NCI-H774 (cell line): ENCODE measurements around the gene GRAMD1B.

Source experiments
- DNase-seq: peaks from one replicate; lab custom pipeline; 2025; lab: John Stamatoyannopoulos, UW

GRAMD1B gene

DNA sequence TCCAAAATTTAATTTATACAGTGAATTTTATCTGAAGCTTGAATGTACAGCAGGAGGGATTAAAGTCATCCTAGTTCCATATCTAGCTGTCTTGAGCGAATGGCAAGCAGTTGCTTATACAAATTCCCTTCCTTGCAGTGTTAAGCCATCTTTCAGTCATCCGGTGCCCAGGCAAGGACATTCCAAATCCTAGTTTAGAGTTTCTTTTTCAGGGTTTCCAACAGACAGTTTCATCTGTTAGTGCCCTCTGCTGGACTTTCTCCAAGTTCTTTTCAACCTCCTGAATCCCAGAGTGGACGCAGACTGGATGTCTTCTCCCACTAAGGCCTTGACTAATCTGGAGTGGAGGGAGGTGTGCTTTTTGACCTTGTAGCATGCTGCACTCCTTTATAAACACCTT is 45.4 kb downstream of the GRAMD1B start:
- DNase-seq, result peak; percentile 13

DNA sequence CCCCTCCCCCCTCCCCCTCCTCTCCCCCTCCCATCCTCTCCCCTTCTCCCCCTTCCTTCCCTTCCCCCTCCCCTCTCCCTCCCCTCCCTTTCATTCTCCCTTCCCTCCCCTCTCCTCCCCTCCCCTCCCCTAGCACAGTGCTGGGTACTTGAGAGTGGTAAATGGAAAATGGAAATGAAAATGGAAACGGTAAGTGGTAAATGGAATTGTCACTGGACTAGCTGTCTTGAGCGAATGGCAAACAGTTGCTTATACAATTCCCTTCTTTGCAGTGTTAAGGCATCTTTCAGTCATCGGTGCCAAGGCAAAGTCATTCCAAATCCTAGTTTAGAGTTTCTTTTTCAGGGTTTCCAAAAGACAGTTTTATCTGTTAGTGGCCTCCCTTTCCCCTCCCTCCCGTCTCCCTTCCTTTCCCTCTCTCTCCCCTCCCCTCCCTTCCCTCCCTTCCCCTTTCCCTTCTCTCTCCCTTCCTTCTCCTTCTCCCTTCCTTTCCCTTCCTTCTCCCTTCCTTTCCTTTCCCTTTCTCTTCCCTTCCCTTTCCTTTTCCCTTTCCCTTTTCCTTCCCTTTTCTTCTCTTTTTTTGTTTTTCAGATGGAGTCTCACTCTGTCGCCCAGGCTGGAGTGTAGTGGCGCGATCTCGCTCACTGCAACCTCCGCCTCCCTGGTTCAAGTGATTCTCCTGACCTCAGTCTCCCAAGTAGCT is 47.3 kb downstream of the GRAMD1B start:
- no peak for DNase-seq

DNA sequence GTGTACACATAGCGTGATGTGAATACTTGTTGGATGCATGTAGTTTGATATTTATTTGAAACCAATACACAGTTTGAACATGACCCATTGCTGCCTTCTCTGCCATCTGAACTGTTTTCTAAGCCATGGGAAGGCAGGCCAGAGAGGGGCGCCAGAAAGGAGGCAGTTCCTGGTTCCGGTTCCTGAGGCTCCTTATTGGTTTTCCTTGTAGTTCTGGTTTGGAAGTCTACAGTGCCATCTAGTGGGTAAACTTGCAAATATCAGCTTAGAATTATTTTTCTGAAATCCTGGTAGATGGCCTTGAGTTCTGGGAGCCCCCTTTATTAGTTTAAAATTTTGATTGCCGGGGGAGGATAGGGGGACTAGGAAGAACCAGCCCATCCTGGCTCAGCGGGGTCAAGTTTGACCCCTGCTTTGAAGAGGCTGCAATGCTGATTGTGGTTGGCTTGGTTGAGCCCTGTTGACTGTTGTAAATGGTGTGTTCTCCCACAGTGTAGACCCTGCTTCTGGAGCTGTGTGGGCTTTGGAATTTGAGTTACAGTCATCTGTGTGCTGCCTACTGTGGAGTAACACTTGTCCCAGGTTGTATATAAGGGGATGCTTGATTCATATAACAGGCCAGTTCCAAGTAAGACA is 48.4 kb downstream of the GRAMD1B start:
- DNase-seq, result peak; percentile 77

DNA sequence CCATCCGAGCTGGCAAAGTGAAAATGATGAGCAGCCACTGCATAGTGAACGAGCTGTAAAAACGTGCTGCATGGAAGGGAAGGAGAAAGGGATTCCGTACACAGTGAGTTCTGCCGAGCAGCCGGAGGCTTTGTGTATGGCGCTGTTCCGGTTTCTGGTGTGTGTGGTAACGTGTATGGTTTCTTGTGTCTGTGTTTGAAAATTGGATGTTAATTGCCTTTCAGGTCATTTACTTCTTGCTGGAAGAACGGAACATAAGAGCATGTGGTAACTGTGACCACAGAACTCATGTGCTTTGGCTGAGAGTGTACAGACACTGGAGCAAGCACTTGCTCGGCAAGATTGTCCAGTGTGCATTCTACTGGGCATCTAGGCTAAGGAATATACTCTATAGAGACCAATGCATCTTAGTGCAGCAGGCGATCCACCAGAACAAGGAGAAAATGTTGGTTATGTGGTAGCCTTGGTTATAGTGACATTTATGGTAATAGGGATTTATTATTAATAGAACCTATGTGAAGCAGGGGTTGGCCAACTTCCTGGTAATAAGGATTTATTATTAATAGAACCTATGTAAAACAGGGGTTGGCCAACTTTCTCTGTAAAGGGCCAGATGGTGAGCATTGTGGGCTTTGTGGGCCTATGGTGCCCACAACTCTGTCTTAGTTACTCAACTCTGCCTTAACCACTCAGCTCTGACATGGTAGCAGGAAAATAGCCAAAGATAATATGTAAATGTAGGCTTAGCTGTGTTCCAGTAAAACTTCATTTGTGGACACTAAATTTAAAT is 49.2 kb downstream of the GRAMD1B start:
- DNase-seq, result no peak

DNA sequence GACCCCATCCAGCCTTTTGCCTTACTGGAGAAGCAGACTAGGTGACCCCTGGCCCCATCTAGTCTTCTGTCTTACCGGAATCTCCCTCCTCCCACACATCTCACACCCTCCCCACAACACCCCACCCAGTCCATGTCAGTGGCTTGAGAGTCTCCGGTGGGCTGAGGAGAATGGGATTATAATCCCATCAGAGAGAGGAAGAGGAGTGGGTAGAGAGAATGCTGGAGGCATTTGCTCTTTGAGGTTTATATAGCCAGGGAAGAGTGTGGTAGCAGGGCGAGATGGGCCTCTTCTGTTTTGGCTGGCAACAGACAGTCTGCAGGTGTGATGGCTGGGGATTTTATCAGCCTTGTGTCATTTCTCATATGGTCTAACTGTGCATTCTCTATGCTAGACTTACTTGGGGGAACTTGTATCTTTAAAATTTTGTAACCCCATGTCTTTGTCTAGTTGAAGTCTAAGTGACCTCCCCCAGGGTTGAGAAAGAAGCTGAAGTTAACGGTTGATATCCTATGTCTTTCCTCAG is 50.3 kb downstream of the GRAMD1B start:
- DNase-seq, result no peak

DNA sequence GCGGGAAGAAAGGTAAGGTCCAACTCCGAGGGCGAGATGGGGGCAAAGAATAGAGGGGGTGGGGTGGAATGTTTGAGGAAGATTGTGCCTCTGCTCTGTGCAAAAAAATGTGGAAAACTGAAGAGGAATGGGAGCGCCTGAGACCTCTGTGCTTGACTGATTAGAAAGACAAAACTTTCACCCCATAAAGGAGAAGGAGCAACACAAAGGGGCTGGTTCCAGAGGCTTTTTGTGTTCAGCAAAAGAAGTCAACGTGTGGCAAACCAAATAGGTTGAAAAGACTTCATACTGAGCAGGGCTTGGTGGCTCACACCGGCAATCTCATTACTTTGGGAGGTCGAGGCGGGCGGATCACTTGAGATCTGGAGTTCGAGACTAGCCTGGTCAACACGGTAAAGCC is 50.8 kb downstream of the GRAMD1B start:
- no peak for DNase-seq

DNA sequence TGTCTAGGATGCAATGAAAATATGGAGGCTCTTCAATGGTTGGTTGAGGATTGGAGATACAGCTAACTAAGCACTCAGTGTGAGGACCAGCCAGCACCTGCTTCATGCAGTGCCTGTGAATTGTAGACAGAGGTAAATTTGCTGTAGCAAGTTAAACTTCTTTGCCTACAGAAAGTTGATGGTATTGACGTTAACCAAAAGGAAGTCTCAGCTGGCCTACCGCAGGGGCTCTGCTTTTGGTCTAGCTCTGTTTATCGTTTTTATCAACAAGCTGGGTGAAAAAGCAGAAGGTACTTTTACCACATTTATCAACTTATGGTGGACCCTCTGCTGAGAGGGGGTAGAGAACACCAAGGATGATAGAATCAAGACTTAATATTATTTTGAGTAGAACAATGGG is 51.6 kb downstream of the GRAMD1B start:
- no peak for DNase-seq

DNA sequence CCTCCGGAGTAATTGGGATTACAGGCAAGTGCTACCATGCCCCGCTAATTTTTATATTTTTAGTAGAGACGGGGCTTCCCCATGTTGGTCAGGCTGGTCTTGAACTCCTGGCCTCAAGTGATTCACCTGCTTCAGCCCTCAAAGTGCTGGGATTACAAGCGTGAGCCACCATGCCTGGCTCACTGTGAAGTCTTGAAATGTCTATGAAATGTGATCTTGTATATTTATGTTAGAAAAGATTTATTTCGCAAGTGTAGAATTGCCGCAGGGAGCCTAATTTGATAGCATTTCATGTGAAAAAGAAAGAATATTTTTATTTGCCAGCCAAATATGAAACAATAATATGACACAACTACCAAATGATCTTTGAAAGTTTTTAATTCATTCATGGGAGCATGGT is 52.1 kb downstream of the GRAMD1B start:
- no peak for DNase-seq

DNA sequence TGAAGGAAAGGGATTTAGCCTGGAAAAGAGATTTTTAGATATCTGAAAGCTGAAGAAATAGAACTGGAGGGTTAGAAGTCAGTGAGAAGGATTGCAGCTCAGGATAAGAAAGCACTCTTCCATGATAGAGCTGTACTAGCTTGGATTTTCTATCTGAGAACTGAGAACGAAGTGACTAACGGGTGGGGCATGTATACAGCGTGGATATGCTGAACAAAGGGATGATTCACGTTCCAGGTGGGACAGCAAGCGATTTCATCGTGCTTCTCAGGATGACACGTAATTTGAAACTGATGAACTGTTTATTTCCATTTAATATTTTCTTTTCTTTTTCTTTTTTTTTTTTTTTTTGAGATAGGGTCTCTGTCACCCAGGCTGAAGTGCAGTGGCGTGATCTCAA is 53.0 kb downstream of the GRAMD1B start:
- no peak for DNase-seq

DNA sequence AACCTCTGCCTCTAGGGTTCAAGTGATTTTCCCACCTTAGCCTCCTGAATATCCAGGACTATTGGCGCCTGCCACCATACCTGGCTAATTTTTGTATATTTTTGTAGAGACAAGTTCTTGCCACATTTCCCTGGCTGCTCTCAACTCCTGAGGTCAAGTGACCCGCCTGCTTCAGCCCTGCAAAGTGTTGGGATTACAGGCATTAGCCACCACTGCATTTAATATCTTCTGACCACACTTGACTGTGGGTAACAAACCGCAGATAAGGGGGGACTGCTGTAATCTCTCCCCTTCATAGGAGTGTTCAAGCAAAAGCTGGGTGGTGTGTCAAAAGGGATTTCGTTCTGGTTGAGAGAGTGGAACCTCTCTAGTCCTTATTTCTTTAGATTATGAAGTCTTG is 53.4 kb downstream of the GRAMD1B start:
- DNase-seq, result no peak

DNA sequence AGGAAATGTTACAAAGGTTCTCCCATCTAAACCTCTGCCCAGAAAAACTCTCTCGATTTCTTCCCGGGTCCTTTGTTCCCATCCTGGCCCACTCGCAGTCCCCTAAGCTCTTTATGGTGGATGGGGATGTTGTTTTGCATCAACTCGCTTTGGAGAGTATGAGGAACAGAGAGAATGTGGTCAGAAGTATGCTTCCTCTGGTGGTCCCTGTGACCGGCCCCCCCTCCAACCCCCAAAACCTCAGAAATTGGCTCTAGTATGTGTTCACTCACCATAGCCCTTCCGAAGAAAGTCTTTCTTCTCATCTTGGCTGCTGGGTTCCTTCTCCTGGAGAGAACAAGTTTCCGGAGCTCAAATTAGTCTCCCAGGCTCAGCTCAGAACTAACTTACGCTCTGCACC is 54.4 kb downstream of the GRAMD1B start:
- DNase-seq, result no peak

DNA sequence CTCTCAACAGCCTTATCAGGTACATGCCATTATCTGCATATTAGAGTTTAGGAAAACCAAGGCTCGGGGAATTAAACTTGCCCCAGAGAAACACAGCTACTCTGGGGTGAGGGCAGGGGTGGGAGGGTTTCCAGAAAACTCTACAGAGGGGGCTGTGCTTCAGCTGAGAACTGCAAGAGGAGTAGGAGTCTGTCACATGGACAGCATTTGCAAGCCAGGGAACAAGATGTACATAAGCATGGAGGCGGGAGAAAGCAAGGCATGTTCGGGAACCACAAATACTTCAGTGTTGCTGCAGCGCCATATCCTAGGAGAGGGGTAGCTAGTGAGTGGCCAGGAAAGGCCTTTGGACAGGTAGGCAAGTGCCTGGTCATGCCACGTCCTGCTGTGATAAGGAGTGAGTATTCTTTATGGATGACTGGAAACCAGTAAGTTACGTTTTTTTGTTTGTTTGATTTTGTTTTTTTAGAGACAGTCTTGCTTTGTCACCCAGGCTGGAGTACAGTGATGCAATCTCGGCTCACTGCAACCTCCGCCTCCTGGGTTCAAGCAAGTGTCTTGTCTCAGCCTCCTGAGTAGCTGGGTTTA is 57.2 kb downstream of the GRAMD1B start:
- no peak for DNase-seq

DNA sequence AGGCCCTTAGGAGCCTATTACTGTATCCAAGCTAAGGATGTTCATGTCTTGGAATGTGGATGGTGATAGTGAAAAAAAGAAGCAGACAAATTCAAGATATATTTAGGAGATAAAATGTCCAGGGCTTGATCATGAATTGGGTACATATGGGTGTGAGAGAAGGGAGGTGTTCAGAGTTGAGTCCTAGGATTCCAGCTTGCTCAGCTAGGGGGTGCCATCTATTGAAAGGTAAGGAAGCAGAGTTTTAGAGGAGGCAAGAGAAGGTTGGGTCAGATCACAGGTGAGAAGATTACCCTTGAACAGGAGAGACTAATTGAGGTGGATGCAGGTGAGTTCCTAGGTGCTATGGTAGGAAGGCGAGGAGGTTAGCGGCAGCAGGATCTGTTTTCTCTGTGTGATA is 60.5 kb downstream of the GRAMD1B start:
- DNase-seq, result no peak

DNA sequence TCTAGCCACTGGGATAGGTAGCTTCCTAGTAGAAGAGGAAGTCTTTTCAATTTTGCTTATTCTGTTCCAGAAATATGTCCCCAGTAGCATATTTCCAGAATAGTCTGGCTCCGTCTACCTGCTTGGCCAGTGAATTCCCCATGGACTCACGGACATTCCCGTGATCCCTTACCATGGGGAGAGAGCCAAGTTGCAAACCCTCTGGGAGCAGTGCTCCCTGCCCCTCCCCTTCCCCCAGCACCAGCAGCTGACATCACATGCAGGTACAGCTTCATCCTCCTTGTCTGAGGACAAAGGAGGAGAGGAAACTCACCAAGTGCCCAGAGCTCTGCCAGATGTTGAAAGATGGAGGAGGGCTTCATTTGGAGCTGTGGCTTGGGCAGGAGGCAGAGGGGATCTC is 61.2 kb downstream of the GRAMD1B start:
- DNase-seq, result no peak

DNA sequence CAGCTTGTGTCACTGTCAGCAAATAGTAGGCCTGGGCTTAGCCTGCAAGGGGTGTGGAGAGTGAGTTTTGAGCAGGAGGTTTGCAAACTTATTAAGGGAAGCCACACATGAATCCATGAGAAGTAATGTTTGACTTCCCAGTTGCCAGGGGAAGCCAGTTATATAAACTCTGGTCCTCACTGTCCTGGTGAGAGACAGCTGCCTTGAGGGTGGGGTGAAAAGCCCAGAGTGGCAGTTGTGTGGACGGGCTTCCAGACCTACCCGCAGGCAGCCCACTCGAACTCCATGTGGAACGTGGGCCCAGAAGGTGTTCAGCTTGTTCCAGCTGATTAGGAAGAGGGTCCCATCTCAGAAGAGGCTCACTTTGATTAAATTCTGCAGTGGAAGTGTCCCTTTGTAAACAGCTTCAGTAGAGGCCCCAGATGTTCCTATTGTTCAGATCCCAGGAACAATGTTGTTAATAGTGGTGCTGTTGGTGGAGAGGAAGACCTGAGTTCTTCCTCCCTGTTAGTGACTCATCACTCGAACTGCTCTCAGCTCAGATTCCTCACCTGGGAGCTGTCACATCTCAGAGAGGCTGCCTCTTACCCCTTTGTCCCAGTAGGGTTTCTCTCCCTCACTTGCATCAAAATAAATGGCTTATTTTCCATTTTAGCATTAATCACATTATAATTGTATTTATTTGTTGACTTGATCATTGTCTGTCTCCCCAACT is 63.4 kb downstream of the GRAMD1B start:
- DNase-seq, result no peak

DNA sequence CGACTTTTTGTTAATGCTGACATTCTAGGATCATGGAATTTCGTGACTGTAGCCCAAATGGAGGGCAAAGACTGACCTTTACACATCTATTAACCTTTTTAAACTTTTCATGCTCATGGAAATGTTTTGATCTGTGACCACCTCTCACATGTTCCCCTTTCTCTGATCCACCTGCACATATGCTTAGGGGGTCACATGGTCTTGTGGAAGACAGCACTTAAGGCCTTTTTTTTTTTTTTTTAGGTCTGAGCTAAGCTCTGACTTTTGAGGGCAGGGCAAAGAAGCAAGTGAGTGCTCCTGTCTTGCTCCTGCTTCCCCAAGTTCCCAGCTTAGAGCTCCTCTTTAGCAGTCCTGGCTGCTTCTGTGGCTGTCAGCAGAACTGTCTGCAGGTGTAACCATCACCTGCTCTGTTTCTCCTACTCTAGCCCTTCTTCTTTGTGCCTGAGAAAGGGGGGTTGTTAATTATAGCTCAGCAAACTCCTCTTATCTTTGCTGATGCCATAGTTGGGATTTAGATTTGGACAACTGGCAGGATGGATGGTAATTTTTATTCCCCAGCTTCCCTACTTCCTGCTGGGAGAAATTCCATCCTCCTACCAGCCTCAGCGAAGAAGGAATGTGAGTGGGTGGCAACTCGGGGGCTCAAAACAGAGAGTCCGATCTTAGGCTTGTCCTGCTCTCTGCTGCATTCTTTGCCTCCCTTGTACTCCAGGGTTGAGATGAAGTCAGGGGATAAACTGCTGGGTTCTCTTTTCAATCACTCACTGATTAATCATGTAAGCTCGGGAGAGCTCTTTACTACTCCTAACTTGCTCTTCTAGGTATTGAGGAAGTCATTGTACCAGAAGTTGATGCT is 64.4 kb downstream of the GRAMD1B start:
- no peak for DNase-seq

DNA sequence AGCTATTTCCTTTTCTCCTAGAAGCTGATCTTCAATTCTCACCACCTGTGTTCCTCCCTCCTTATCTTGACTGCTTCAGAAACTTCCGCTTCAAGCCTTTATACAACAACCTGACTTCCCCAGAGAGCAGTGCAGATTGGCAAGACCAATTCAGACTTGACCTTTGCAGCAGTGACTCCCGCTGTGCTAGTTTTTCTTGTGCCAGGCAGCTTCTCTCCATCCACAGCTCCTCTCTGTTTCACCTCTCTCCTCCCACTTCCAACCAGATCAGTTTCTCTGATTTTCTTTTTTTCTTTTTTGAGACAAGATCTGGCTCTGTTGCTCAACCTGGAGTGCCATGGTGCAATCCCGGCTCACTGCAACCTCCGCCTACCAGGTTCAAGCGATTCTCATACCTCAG is 74.3 kb downstream of the GRAMD1B start:
- no peak for DNase-seq

DNA sequence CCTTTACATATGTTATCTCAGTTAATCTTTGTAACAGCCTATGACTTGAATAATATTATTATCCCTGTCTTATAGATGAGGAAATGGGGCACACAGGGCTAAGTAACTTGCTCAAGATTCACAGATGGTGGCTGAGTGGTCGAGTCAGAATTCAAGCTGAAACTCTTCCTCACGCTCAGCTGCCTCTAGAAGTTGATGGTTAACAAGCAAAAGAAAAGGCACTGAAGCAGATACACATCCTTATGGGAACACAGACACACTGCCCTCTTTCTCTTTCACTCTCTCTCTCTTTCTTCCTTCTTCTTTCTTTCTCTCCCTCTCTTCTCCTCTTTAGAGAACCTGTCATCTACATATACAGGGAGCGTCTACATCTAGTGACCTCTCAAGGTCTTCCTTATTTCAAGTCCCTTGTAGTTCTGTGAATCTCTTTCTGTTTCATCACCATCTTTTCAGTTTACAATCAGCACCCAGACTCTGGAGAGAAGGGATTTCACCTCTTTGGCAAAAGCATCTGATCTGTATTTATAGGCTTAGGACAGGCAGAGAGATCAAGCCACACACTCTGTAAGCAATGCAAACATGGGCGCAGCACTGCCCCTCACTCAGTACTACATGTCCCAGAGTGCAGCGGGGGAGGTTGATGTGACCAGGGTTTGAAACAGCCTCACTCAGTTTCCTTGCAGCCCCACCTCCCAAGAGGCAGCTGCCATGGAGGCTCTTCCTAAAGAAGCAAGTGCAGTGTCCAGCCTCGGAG is 75.7 kb downstream of the GRAMD1B start:
- no peak for DNase-seq

DNA sequence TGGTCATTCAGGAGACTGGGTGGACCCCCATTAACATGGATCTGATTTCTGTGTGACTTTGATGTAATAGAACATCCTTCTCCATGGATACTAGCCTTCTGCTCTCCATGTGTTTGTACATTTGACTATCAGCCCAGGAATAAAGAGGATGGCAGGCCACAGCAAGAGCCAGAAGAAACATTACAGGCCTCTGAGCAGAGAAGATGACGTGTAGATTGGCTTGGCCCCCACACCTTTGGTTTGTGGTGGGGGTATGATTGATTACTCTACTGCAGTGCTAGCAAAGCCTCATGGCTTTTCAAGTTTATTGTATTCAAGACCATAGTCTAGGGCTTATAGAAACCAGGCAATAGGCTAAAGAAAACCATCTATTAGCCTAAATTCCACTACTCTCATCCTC is 77.0 kb downstream of the GRAMD1B start:
- DNase-seq, result no peak
